Vagina (tissue), 2 donors: ENCODE measurements around the gene WWOX. TPM values are rescaled to one million over a fixed set of nuclear protein-coding genes. Genes with fewer than 3 reads are reported as not detected.

Source experiments
- DNase-seq, 2 donors: peaks; one replicate each; pipeline ENCODE4 v3.0.0-alpha.2; 2017; ENCODE audit errors: extremely low spot score in 2 of 2
- H3K27ac ChIP-seq: fragments of 200-600 bp; sonication (generic); one replicate; pipeline ENCODE4 v1.5.1; 2019
- H3K27me3 ChIP-seq: fragments of 200-600 bp; sonication (generic); one replicate; pipeline ENCODE4 v1.5.1; 2019
- H3K36me3 ChIP-seq, 2 donors: fragments of 200-600 bp; sonication (generic); one replicate each; pipeline ENCODE4 v1.5.1; 2017 to 2019
- H3K4me1 ChIP-seq: fragments of 200-600 bp; sonication (generic); one replicate; pipeline ENCODE4 v1.5.1; 2019
- H3K4me3 ChIP-seq, 2 donors: fragments of 200-600 bp; sonication (generic); 1 replicate in 1 of 2; 2 replicates in 1 of 2; pipeline ENCODE4 v1.5.1; 2016 to 2019
- H3K9me3 ChIP-seq: fragments of 200-600 bp; sonication (generic); one replicate; pipeline ENCODE4 v1.5.1; 2019
- POLR2A ChIP-seq, 2 donors: fragments of 450-650 bp; IDR thresholded peaks; one replicate each; pipeline ENCODE4 v1.6.1; 2017; ENCODE audit warnings: antibody characterized with exemption in 2 of 2, mild to moderate bottlenecking in 2 of 2, moderate library complexity in 2 of 2
- POLR2AphosphoS5 ChIP-seq, 2 donors: sonication (generic); formaldehyde crosslinking; IDR thresholded peaks; one replicate each; pipeline ENCODE4 v1.9.0; 2017; ENCODE audit warnings: antibody characterized with exemption in 2 of 2, mild to moderate bottlenecking in 2 of 2, low read depth in 1 of 2; ENCODE audit not compliant: insufficient read depth in 1 of 2
- intact Hi-C: fragments of 100-400 bp; cut with DNase I; formaldehyde crosslinking; loops from one replicate; pipeline ENCODE4 v1.15.1; 2023
- total RNA-seq: library from RNA; depleted of rRNA; stranded (reverse); fragments of >200 nt; gene quantifications from one replicate; pipeline ENCODE4 v1.2.3, GENCODE V29; 2016
- TF ChIP-seq, protein P1 (sequence below), 3 experiments: fragments of 450-650 bp in 2 of 3; fragments of 200-600 bp in 1 of 3; sonication (generic) in 1 of 3; IDR thresholded peaks; one replicate each; pipeline ENCODE4 v1.5.1; 2017 to 2019; ENCODE audit warnings: antibody characterized with exemption in 3 of 3, mild to moderate bottlenecking in 2 of 3, moderate library complexity in 2 of 3

WWOX gene
- total RNA-seq, 1 donor from 2014 or later = 33.1 TPM

DNA sequence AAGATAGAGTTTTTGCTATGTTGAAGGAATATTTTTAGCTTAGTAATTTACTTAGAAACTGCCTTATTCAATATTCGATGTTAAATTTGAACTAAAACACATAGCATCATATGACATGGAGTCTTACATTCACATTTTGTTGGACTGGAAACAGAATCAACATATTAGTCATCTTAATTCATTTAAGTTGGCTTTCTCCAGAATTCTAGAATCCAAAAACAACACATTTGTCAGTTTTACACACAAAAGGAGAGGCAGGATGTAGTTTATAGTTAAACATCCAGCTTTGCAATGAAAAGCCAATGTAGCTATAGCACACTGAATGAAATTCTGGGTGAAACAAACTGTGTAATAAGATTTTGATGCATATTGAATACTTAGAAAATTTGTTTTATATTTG is 43.3 kb downstream of the WWOX start:
- intact Hi-C loops = no loop called here
- H3K9me3 ChIP-seq = no peaks in the 10 kb centered on the region
- DNase-seq = no peak
- no peaks in the 10 kb centered on the region for H3K36me3 ChIP-seq
- no peak overlapping the region for H3K4me3 ChIP-seq
- peaks cover 10% of the 10 kb centered on the region for H3K4me1 ChIP-seq
- no peaks in the 10 kb centered on the region for H3K27me3 ChIP-seq
- no peak for TF ChIP-seq POLR2A (IDR thresholded peaks at IDR 0.05)
- no peak overlapping the region for H3K27ac ChIP-seq

DNA sequence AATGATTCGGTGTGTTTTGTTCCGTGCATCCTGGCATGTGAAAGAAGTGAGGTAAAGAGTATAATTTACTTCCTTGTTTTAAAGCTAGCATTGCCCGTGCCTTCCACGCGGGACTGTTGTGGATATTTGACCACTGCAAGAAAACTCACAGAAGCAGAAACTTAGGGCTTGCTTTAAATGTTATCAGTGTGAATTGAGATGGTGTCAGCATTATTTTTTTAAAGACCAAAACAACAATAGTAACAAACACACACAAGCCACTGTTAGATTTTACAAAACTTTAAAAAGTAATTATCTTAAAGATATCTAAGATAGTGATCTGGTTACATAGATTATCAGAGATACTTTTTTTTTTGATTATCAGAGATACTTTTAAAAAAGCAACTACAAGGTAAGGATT is 47.4 kb downstream of the WWOX start:
- no peak overlapping the region for H3K4me3 ChIP-seq
- intact Hi-C loops = no loop called here
- no peak for TF ChIP-seq POLR2A (IDR thresholded peaks at IDR 0.05)
- TF ChIP-seq, protein P1, sequence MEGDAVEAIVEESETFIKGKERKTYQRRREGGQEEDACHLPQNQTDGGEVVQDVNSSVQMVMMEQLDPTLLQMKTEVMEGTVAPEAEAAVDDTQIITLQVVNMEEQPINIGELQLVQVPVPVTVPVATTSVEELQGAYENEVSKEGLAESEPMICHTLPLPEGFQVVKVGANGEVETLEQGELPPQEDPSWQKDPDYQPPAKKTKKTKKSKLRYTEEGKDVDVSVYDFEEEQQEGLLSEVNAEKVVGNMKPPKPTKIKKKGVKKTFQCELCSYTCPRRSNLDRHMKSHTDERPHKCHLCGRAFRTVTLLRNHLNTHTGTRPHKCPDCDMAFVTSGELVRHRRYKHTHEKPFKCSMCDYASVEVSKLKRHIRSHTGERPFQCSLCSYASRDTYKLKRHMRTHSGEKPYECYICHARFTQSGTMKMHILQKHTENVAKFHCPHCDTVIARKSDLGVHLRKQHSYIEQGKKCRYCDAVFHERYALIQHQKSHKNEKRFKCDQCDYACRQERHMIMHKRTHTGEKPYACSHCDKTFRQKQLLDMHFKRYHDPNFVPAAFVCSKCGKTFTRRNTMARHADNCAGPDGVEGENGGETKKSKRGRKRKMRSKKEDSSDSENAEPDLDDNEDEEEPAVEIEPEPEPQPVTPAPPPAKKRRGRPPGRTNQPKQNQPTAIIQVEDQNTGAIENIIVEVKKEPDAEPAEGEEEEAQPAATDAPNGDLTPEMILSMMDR (IDR thresholded peaks at IDR 0.05) = no peak
- no peak for TF ChIP-seq POLR2AphosphoS5 (IDR thresholded peaks at IDR 0.05; ENCODE audit: insufficient read depth in 1 of 2, low read depth in 1 of 2)
- DNase-seq = no peak
- no peaks in the 10 kb centered on the region for H3K9me3 ChIP-seq
- no peak overlapping the region for H3K27ac ChIP-seq
- H3K27me3 ChIP-seq = no peaks in the 10 kb centered on the region
- no peaks in the 10 kb centered on the region for H3K36me3 ChIP-seq
- H3K4me1 ChIP-seq = peaks cover 10% of the 10 kb centered on the region

DNA sequence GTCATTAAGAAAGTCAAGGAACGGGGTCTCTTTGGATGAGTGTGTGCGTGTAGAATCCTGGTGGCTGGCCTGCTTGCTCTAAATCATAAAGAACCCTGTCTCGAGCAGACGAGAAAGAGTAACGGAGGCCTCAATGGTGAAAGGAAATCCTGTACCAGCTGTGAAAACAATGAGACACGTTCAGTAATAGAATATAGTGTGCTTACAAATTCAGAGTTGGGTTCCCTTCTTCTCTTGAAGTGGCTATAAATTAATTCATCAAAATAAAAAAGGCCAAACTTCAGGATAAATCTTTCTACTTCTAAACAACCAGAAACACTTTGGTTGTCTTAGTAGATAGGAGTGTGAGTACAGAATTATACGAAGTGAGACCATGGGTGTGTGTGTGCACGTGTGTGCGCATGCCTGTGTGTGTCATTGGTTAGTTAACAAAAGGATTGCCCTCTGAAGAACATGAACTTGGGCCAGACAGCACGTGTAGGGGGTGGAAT is 48.5 kb downstream of the WWOX start:
- TF ChIP-seq, protein P1 (IDR thresholded peaks at IDR 0.05) = no peak
- TF ChIP-seq POLR2A (IDR thresholded peaks at IDR 0.05) (no peak), POLR2AphosphoS5 (IDR thresholded peaks at IDR 0.05; ENCODE audit: insufficient read depth in 1 of 2, low read depth in 1 of 2) (no peak)
- no peaks in the 10 kb centered on the region for H3K27me3 ChIP-seq
- intact Hi-C loops = no loop called here
- no peak for DNase-seq
- H3K4me1 ChIP-seq = peaks cover 4% of the 10 kb centered on the region
- no peaks in the 10 kb centered on the region for H3K9me3 ChIP-seq
- no peaks in the 10 kb centered on the region for H3K36me3 ChIP-seq
- H3K4me3 ChIP-seq = no peak overlapping the region
- no peak overlapping the region for H3K27ac ChIP-seq

DNA sequence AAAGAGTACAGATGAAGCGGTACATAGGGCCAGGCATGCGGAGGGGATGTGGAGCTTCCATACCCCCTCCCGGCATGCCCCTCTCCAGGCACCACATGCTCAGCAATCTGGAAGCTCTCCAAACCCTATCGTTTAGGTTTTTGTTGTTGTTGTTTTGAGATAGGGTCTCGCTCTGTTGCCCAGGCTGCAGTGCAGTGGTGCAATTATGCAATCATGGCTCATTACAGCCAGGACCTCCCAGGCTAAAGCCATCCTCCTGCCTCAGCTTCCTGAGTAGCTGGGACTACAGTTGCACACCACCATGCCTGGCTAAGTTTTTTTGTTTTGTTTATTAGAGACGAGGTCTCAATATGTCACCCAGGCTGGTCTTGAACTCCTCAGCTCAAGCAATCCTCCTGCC is 50.8 kb downstream of the WWOX start:
- no peaks in the 10 kb centered on the region for H3K9me3 ChIP-seq
- no peaks in the 10 kb centered on the region for H3K27me3 ChIP-seq
- intact Hi-C loops = no loop called here
- H3K4me1 ChIP-seq = no peaks in the 10 kb centered on the region
- no peak overlapping the region for H3K4me3 ChIP-seq
- TF ChIP-seq, protein P1 (IDR thresholded peaks at IDR 0.05) = no peak
- TF ChIP-seq POLR2AphosphoS5 (IDR thresholded peaks at IDR 0.05; ENCODE audit: insufficient read depth in 1 of 2, low read depth in 1 of 2) (no peak), POLR2A (IDR thresholded peaks at IDR 0.05) (no peak)
- no peaks in the 10 kb centered on the region for H3K36me3 ChIP-seq
- no peak for DNase-seq
- no peak overlapping the region for H3K27ac ChIP-seq

DNA sequence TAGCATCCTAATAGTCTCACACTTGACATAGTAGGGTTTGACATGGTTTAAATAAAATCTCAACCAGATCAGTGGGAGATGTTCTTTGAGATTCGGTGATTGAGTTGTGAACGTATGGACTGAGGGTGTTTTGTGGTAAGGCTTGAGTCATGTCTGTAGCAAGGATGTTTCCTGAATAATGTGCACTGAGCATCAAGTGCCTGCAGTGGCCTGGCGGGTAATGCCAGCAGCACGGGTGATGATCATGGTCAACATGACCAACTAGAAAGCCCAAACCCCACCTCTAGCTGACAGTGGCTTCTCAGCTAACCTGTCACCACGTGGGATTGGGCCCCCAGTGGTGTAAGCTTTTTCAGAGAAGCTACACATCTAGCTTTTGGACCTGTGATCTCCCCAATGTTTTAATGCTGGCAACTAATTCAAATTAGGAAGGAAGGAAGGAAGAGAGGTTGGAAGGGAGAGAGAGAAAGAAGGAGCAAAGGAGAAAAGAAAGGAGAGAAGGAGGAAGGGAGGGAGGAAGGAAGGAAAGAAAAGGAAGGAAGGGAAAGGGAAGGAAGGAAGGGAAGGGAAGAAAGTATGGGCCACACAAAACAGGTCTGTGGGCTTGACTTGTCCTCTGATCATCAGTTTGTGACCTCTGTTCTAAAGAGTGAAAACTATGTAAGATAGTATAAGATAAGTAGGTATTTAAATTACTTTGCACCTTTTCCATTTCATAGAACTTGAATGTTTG is 55.4 kb downstream of the WWOX start:
- intact Hi-C loops = no loop called here

More for the DNA sequence above, 55.4 kb downstream of the WWOX start:
- Histone ChIP-seq H3K27me3 (no peaks in the 10 kb centered on the region), H3K4me1 (no peaks in the 10 kb centered on the region), H3K36me3 (no peaks in the 10 kb centered on the region), H3K4me3 (no peak overlapping the region), H3K27ac (no peak overlapping the region), H3K9me3 (no peaks in the 10 kb centered on the region)
- DNase-seq = no peak
- TF ChIP-seq, protein P1 (IDR thresholded peaks at IDR 0.05) = no peak
- TF ChIP-seq POLR2AphosphoS5 (IDR thresholded peaks at IDR 0.05; ENCODE audit: insufficient read depth in 1 of 2, low read depth in 1 of 2) (no peak), POLR2A (IDR thresholded peaks at IDR 0.05) (no peak)
